A549 (cell line): ENCODE results near the gene NAP1L4. TPM values are rescaled to one million over a fixed set of nuclear protein-coding genes. Genes with fewer than 3 reads are reported as not detected.

Experiments
- ATAC-seq, 2 experiments: fragments of 200-7000 bp in 1 of 2; fragments of >200 bp in 1 of 2; cut with Nextera tagmentation in 1 of 2; cut with Tn5 transposase in 1 of 2; 3 replicates each; pipeline versions ENCODE4 v1.8.0 to v1.9.1; 2018 to 2020; ENCODE audit warnings: mild to moderate bottlenecking in 1 of 2, moderate library complexity in 1 of 2
- CTCF ChIA-PET: fragments of 300-600 bp; sonication (Branson Sonifier 250); formaldehyde crosslinking; extraction: SDS; loops from one replicate; lab custom pipeline; 2021; ENCODE audit warnings: antibody characterized with exemption, inconsistent platforms; lab: Yijun Ruan, JAX
- POLR2A ChIA-PET: fragments of 350-600 bp; formaldehyde crosslinking; extraction: SDS; loops from one replicate; lab custom pipeline; 2021; ENCODE audit warnings: antibody characterized with exemption, inconsistent platforms; lab: Yijun Ruan, JAX
- DNase-seq, 2 experiments: peaks; one replicate each; pipeline versions ENCODE4 v3.0.0 to v3.0.0-alpha.2; 2011 to 2016; ENCODE audit warnings: low read depth in 1 of 2, low spot score in 1 of 2
- FAIRE-seq: peaks from 2 replicates; lab custom pipeline; 2011; peaks lifted over from hg19 to GRCh38; lab: Jason Lieb, UNC
- H3K27ac ChIP-seq, 2 experiments: fragments of >200 bp; sonication (Bioruptor Twin); formaldehyde crosslinking; 3 replicates each; pipeline ENCODE4 v1.5.1; 2016 to 2017
- H3K4me1 ChIP-seq: fragments of >200 bp; sonication (Bioruptor Twin); formaldehyde crosslinking; 3 replicates; pipeline ENCODE4 v1.6.1; 2016
- H3K4me2 ChIP-seq: fragments of >200 bp; sonication (Bioruptor Twin); formaldehyde crosslinking; 3 replicates; pipeline ENCODE4 v1.6.1; 2016
- H3K4me3 ChIP-seq: fragments of >200 bp; sonication (Bioruptor Twin); formaldehyde crosslinking; 3 replicates; pipeline ENCODE4 v1.5.1; 2016
- H3K9me3 ChIP-seq: fragments of >200 bp; sonication (Bioruptor Twin); formaldehyde crosslinking; 3 replicates; pipeline ENCODE4 v1.6.1; 2016
- CBX2 ChIP-seq: fragments of 200-600 bp; sonication (generic); IDR thresholded peaks from 2 replicates; pipeline ENCODE4 v1.6.1; 2016; ENCODE audit warnings: low read depth, mild to moderate bottlenecking, borderline replicate concordance
- CBX8 ChIP-seq: fragments of 200-600 bp; sonication (generic); IDR thresholded peaks from 2 replicates; pipeline ENCODE4 v1.6.1; 2016
- CEBPB ChIP-seq, 2 experiments: fragments of >200 bp in 1 of 2; sonication (Bioruptor Twin) in 1 of 2; formaldehyde crosslinking in 1 of 2; IDR thresholded peaks; 2 replicates each; pipeline ENCODE4 v1.6.1; 2012 to 2016
- EHMT2 ChIP-seq: fragments of 200-600 bp; sonication (generic); IDR thresholded peaks from 2 replicates; pipeline ENCODE4 v1.6.1; 2016; ENCODE audit warnings: antibody characterized with exemption, low read depth, mild to moderate bottlenecking, moderate library complexity
- EP300 ChIP-seq, 2 experiments: fragments of >200 bp; sonication (Bioruptor Twin); formaldehyde crosslinking; IDR thresholded peaks; 2 replicates in 1 of 2; 3 replicates in 1 of 2; pipeline ENCODE4 v1.6.1; 2016 to 2017
- HEYL ChIP-seq: fragments of 250-450 bp; sonication (Bioruptor Pico); IDR thresholded peaks from 2 replicates; pipeline ENCODE4 v1.8.0; 2021; ENCODE audit warnings: mild to moderate bottlenecking, moderate library complexity
- JUN ChIP-seq, 2 experiments: fragments of >200 bp; sonication (Bioruptor Twin); formaldehyde crosslinking; IDR thresholded peaks; 2 replicates in 1 of 2; 3 replicates in 1 of 2; pipeline ENCODE4 v1.6.1; 2016 to 2017
- JUNB ChIP-seq: fragments of >200 bp; sonication (Bioruptor Twin); formaldehyde crosslinking; IDR thresholded peaks from 2 replicates; pipeline ENCODE4 v1.6.1; 2016
- MAZ ChIP-seq: fragments of 150-350 bp; IDR thresholded peaks from 2 replicates; pipeline ENCODE4 v1.6.1; 2014; ENCODE audit warnings: antibody characterized with exemption, low read depth, low read length, borderline replicate concordance
- NPAS2 ChIP-seq: fragments of 250-450 bp; sonication (Bioruptor Pico); IDR thresholded peaks from 2 replicates; pipeline ENCODE4 v1.8.0; 2022; ENCODE audit warnings: mild to moderate bottlenecking, moderate library complexity, borderline replicate concordance
- PHF8 ChIP-seq: fragments of 200-600 bp; sonication (generic); IDR thresholded peaks from 2 replicates; pipeline ENCODE4 v1.6.1; 2016; ENCODE audit warnings: low read depth, mild to moderate bottlenecking, antibody characterized with exemption, moderate library complexity, borderline replicate concordance
- POLR2A ChIP-seq: IDR thresholded peaks from 2 replicates; pipeline ENCODE4 v1.6.1; 2012; ENCODE audit warnings: mild to moderate bottlenecking, low read length
- RCOR1 ChIP-seq: fragments of 150-350 bp; IDR thresholded peaks from 2 replicates; pipeline ENCODE4 v1.6.1; 2014; ENCODE audit warnings: antibody characterized with exemption, low read length, low read depth
- RNF2 ChIP-seq: fragments of 200-600 bp; sonication (generic); IDR thresholded peaks from 2 replicates; pipeline ENCODE4 v1.6.1; 2016; ENCODE audit warnings: low read depth, mild to moderate bottlenecking, antibody characterized with exemption, moderate library complexity, borderline replicate concordance
- SREBF2 ChIP-seq: fragments of 450-650 bp; IDR thresholded peaks from 2 replicates; pipeline ENCODE4 v1.6.1; 2014; ENCODE audit warnings: mild to moderate bottlenecking, moderate library complexity
- ZC3H11A ChIP-seq: fragments of 450-650 bp; IDR thresholded peaks from 2 replicates; pipeline ENCODE4 v1.6.1; 2014; ENCODE audit warnings: antibody characterized with exemption, mild to moderate bottlenecking
- ZFP36 ChIP-seq: fragments of 450-650 bp; IDR thresholded peaks from 2 replicates; pipeline ENCODE4 v1.6.1; 2014; ENCODE audit warnings: borderline replicate concordance; ENCODE audit not compliant: partially characterized antibody
- WGBS: methylation state at CpG from one replicate; pipeline ENCODE4 v1.1.6; 2017; ENCODE audit errors: missing lambda C conversion rate; 5-methylcytosine and 5-hydroxymethylcytosine counted together
- polyA plus RNA-seq, 4 experiments: library from polyadenylated mRNA; depleted of rRNA in 3 of 4; stranded (reverse); fragments of >200 nt; fragmentation: RNase III in 1 of 4; extraction: RNeasy Plus Mini Kit Qiagen cat#74134 plus additional on column Dnase treatment in 1 of 4; gene quantifications; 2 replicates in 3 of 4; 3 replicates in 1 of 4; pipeline ENCODE4 v1.2.3, GENCODE V29; 2011 to 2017
- TF ChIP-seq, protein P1 (sequence below): fragments of 200-600 bp; sonication (generic); IDR thresholded peaks from 2 replicates; pipeline ENCODE4 v1.6.1; 2016; ENCODE audit warnings: antibody characterized with exemption, mild to moderate bottlenecking, moderate library complexity
- TF ChIP-seq, protein P2 (sequence below): fragments of >200 bp; sonication (Bioruptor Twin); formaldehyde crosslinking; IDR thresholded peaks from 2 replicates; pipeline ENCODE4 v1.6.1; 2016
- TF ChIP-seq, protein P3 (sequence below): fragments of 250-450 bp; sonication (Bioruptor Pico); IDR thresholded peaks from 2 replicates; pipeline ENCODE4 v1.5.0; 2020; ENCODE audit warnings: low read depth, mild to moderate bottlenecking, moderate library complexity
- TF ChIP-seq, protein P4 (sequence below): fragments of 450-650 bp; IDR thresholded peaks from 2 replicates; pipeline ENCODE4 v1.6.1; 2014; ENCODE audit warnings: antibody characterized with exemption
- TF ChIP-seq, protein P5 (sequence below): fragments of >200 bp; sonication (Bioruptor Twin); formaldehyde crosslinking; IDR thresholded peaks from 3 replicates; pipeline ENCODE4 v1.6.1; 2016
- TF ChIP-seq, protein P6 (sequence below): fragments of 250-450 bp; sonication (Bioruptor Pico); IDR thresholded peaks from 2 replicates; pipeline ENCODE4 v1.5.0; 2021; ENCODE audit warnings: mild to moderate bottlenecking, moderate library complexity, borderline replicate concordance

Gene NAP1L4
- polyA plus RNA-seq, 2 of the 4 experiments (the other 2 are of a cell fraction): 132 to 148 TPM

DNA sequence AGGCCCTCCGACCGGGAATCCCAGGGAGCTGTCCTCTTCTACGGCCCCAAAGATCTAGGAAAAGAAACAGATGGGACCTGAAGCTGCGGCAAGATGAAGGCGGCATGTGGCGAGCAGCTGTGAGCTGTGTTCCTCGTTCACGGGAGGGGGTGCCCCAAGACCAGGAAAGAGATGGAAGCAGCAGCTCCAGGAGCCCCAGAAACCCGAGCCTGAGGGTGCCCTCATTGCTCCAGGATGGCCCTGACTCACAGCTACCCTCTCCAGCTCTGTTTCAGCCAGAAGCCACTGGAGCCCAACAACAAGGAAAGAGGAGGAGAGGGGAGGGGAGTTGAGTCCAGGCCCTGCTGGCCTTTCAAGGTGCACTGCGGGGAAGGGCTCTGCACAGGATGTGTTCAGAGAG is 23.7 kb upstream of the NAP1L4 start:
- H3K27ac ChIP-seq: no peak overlapping the region
- CTCF ChIA-PET: interaction anchor here (0.9 to 4.3 kb wide), 9 partner anchors 8 to 483 kb away, joined by 3 to 30 read pairs (median 6); no protein-coding TSS in a partner anchor

DNA sequence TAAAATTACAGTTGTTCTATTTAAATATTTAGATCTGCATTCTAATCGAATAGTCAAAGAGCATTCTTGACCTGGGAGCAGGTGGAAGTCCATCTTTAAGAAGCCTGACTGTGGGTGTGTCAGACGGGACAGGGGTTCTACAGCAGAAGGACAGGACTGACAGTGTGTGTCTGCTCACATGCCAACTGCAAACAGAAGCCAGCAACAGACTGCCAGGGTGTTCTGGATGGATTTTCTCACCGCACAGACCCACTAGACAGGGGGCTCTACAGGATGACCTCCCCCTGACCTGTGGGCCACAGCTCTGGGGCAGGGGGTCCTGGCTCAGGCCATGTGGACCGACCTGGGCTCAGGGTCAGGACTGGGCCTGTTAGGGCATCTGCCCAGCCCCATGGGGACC is 22.8 kb upstream of the NAP1L4 start:
- Histone ChIP-seq H3K4me2 (no peak overlapping the region), H3K27ac (no peak overlapping the region), H3K4me3 (no peak overlapping the region), H3K9me3 (no peaks in the 10 kb centered on the region), H3K4me1 (no peaks in the 10 kb centered on the region)
- ATAC-seq (no peak), FAIRE-seq (no peak), DNase-seq (no peak)
- TF ChIP-seq, protein P1, sequence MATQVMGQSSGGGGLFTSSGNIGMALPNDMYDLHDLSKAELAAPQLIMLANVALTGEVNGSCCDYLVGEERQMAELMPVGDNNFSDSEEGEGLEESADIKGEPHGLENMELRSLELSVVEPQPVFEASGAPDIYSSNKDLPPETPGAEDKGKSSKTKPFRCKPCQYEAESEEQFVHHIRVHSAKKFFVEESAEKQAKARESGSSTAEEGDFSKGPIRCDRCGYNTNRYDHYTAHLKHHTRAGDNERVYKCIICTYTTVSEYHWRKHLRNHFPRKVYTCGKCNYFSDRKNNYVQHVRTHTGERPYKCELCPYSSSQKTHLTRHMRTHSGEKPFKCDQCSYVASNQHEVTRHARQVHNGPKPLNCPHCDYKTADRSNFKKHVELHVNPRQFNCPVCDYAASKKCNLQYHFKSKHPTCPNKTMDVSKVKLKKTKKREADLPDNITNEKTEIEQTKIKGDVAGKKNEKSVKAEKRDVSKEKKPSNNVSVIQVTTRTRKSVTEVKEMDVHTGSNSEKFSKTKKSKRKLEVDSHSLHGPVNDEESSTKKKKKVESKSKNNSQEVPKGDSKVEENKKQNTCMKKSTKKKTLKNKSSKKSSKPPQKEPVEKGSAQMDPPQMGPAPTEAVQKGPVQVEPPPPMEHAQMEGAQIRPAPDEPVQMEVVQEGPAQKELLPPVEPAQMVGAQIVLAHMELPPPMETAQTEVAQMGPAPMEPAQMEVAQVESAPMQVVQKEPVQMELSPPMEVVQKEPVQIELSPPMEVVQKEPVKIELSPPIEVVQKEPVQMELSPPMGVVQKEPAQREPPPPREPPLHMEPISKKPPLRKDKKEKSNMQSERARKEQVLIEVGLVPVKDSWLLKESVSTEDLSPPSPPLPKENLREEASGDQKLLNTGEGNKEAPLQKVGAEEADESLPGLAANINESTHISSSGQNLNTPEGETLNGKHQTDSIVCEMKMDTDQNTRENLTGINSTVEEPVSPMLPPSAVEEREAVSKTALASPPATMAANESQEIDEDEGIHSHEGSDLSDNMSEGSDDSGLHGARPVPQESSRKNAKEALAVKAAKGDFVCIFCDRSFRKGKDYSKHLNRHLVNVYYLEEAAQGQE: no peak
- TF ChIP-seq EP300 (IDR thresholded peaks at IDR 0.05) (no peak), NPAS2 (no peak), POLR2A (no peak)
- TF ChIP-seq, protein P2, sequence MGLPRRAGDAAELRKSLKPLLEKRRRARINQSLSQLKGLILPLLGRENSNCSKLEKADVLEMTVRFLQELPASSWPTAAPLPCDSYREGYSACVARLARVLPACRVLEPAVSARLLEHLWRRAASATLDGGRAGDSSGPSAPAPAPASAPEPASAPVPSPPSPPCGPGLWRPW: no peak
- TF ChIP-seq, protein P3, sequence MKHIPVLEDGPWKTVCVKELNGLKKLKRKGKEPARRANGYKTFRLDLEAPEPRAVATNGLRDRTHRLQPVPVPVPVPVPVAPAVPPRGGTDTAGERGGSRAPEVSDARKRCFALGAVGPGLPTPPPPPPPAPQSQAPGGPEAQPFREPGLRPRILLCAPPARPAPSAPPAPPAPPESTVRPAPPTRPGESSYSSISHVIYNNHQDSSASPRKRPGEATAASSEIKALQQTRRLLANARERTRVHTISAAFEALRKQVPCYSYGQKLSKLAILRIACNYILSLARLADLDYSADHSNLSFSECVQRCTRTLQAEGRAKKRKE (CRISPR knock-in tag): no peak
- POLR2A ChIA-PET: no interaction called here
- CTCF ChIA-PET: interaction anchor here (0.9 to 4.3 kb wide), 8 partner anchors 8 to 482 kb away, joined by 3 to 30 read pairs (median 6); no protein-coding TSS in a partner anchor
- WGBS: 90% methylated on average over 4 of the region's 4 CpGs

More for the DNA sequence above, 23.7 kb upstream of the NAP1L4 start:
- no peak for FAIRE-seq
- H3K9me3 ChIP-seq: no peaks in the 10 kb centered on the region
- POLR2A ChIA-PET: interaction anchor here (0.7 kb wide), 1 partner anchor 9 kb away, joined by 3 read pairs; no protein-coding TSS in a partner anchor
- H3K4me3 ChIP-seq: no peak overlapping the region
- WGBS: 94% methylated on average over 10 of the region's 10 CpGs
- no peak for ATAC-seq
- TF ChIP-seq PHF8 (no peak), POLR2A (no peak), ZFP36 (no peak), RCOR1 (no peak), JUNB (no peak), JUN (IDR thresholded peaks at IDR 0.05) (no peak), RNF2 (no peak), EHMT2 (no peak), CBX2 (no peak), MAZ (no peak), NPAS2 (no peak), HEYL (CRISPR knock-in tag) (no peak), ZC3H11A (no peak), CBX8 (no peak), CEBPB (IDR thresholded peaks at IDR 0.05) (no peak), SREBF2 (no peak)
- TF ChIP-seq, protein P4, sequence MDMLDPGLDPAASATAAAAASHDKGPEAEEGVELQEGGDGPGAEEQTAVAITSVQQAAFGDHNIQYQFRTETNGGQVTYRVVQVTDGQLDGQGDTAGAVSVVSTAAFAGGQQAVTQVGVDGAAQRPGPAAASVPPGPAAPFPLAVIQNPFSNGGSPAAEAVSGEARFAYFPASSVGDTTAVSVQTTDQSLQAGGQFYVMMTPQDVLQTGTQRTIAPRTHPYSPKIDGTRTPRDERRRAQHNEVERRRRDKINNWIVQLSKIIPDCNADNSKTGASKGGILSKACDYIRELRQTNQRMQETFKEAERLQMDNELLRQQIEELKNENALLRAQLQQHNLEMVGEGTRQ: no peak
- TF ChIP-seq, protein P5, sequence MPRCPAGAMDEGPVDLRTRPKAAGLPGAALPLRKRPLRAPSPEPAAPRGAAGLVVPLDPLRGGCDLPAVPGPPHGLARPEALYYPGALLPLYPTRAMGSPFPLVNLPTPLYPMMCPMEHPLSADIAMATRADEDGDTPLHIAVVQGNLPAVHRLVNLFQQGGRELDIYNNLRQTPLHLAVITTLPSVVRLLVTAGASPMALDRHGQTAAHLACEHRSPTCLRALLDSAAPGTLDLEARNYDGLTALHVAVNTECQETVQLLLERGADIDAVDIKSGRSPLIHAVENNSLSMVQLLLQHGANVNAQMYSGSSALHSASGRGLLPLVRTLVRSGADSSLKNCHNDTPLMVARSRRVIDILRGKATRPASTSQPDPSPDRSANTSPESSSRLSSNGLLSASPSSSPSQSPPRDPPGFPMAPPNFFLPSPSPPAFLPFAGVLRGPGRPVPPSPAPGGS: no peak
- TF ChIP-seq, protein P3 (CRISPR knock-in tag): no peak
- TF ChIP-seq, protein P6, sequence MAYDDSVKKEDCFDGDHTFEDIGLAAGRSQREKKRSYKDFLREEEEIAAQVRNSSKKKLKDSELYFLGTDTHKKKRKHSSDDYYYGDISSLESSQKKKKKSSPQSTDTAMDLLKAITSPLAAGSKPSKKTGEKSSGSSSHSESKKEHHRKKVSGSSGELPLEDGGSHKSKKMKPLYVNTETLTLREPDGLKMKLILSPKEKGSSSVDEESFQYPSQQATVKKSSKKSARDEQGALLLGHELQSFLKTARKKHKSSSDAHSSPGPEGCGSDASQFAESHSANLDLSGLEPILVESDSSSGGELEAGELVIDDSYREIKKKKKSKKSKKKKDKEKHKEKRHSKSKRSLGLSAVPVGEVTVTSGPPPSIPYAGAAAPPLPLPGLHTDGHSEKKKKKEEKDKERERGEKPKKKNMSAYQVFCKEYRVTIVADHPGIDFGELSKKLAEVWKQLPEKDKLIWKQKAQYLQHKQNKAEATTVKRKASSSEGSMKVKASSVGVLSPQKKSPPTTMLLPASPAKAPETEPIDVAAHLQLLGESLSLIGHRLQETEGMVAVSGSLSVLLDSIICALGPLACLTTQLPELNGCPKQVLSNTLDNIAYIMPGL: no peak
- no peak overlapping the region for H3K4me2 ChIP-seq
- DNase-seq: no peak
- no peaks in the 10 kb centered on the region for H3K4me1 ChIP-seq
